HepG2 (cell line): ENCODE results near the gene PAK1IP1. TPM values are rescaled to one million over a fixed set of nuclear protein-coding genes. Genes with fewer than 3 reads are reported as not detected.

Experiments
- ATAC-seq: fragments of 200-7000 bp; cut with Tn5 transposase; 3 replicates; pipeline ENCODE4 v1.9.1; 2020; ENCODE audit warnings: mild to moderate bottlenecking, moderate library complexity
- BruUV-seq: library from RNA; stranded (reverse); fragments of 400-500 nt; replicated peaks from 2 replicates; lab custom pipeline; 2021; lab: Mats Ljungman, UMichigan
- CTCF ChIA-PET: fragments of 300-600 bp; formaldehyde crosslinking; extraction: SDS; loops from one replicate; lab custom pipeline; 2021; ENCODE audit warnings: low total read pairs, inconsistent platforms, low intra/inter-chr PET ratio; lab: Yijun Ruan, JAX
- POLR2A ChIA-PET: fragments of 350-600 bp; sonication (Branson Sonifier 250); formaldehyde crosslinking; loops from one replicate; lab custom pipeline; 2020; ENCODE audit warnings: antibody characterized with exemption, inconsistent platforms; lab: Yijun Ruan, JAX
- DNase-seq: peaks from one replicate; pipeline ENCODE4 v3.0.0-alpha.2; 2015; ENCODE audit warnings: low spot score
- FAIRE-seq: peaks from 3 replicates; lab custom pipeline; 2011; peaks lifted over from hg19 to GRCh38; lab: Jason Lieb, UNC
- H2AFZ ChIP-seq: one replicate; pipeline ENCODE4 v1.6.1; 2011; ENCODE audit warnings: low read length, inconsistent platforms
- H3K27ac ChIP-seq: fragments of 300-600 bp; 3 replicates; pipeline ENCODE4 v1.8.0; 2011; ENCODE audit warnings: mixed run types, mild to moderate bottlenecking, mixed read lengths, low read length, inconsistent platforms; ENCODE audit not compliant: insufficient read depth; ENCODE audit errors: extremely low read length
- H3K27me3 ChIP-seq, 2 experiments: fragments of 200-600 bp in 1 of 2; 2 replicates in 1 of 2; 3 replicates in 1 of 2; pipeline versions ENCODE4 v1.6.0 to v1.8.0; 2011; ENCODE audit warnings: low read length in 2 of 2, mild to moderate bottlenecking in 2 of 2, moderate library complexity in 2 of 2, inconsistent platforms in 1 of 2; ENCODE audit not compliant: insufficient read depth in 2 of 2, control insufficient read depth in 1 of 2
- H3K36me3 ChIP-seq, 2 experiments: fragments of 200-600 bp in 1 of 2; replicated peaks in 1 of 2; 2 replicates in 1 of 2; 3 replicates in 1 of 2; pipeline versions ENCODE4 v1.5.1 to v1.8.0; 2011; ENCODE audit warnings: low read length in 2 of 2, inconsistent platforms in 1 of 2; ENCODE audit not compliant: insufficient read depth in 2 of 2, control insufficient read depth in 1 of 2
- H3K4me1 ChIP-seq: 2 replicates; pipeline ENCODE4 v1.5.1; 2012; ENCODE audit warnings: low read length, inconsistent platforms; ENCODE audit not compliant: insufficient read depth
- H3K4me2 ChIP-seq: 2 replicates; pipeline ENCODE4 v1.6.0; 2011; ENCODE audit warnings: low read depth, low read length, inconsistent platforms
- H3K4me3 ChIP-seq, 3 experiments: fragments of 200-600 bp in 1 of 3; sonication (generic), shearing (Covaris generic) in 1 of 3; replicated peaks in 1 of 3; 2 replicates each; pipeline ENCODE4 v1.5.1; 2011 to 2016; ENCODE audit warnings: low read length in 3 of 3, inconsistent platforms in 2 of 3, low read depth in 2 of 3, mild to moderate bottlenecking in 2 of 3, control low read depth in 1 of 3, mixed read lengths in 1 of 3; ENCODE audit not compliant: insufficient read depth in 1 of 3
- H3K79me2 ChIP-seq: one replicate; pipeline ENCODE4 v1.6.1; 2011; ENCODE audit warnings: low read length, inconsistent platforms; ENCODE audit not compliant: insufficient read depth
- H3K9ac ChIP-seq: 2 replicates; pipeline ENCODE4 v1.6.0; 2011; ENCODE audit warnings: mild to moderate bottlenecking, low read depth, low read length, inconsistent platforms; ENCODE audit not compliant: insufficient read depth
- H3K9me3 ChIP-seq: 2 replicates; pipeline ENCODE4 v1.5.1; 2012; ENCODE audit warnings: mild to moderate bottlenecking, low read length
- H4K20me1 ChIP-seq: 2 replicates; pipeline ENCODE4 v1.6.0; 2011; ENCODE audit warnings: inconsistent platforms, mild to moderate bottlenecking, low read length, moderate library complexity; ENCODE audit not compliant: insufficient read depth
- ARID2 ChIP-seq: sonication (generic); formaldehyde crosslinking; IDR thresholded peaks from 2 replicates; pipeline ENCODE4 v1.8.1; 2022; ENCODE audit warnings: mild to moderate bottlenecking, missing genetic modification reagents, borderline replicate concordance
- FOXK1 ChIP-seq: sonication (generic); formaldehyde crosslinking; IDR thresholded peaks from 2 replicates; pipeline ENCODE4 v1.4.0; 2020; ENCODE audit warnings: low read depth, missing genetic modification reagents, borderline replicate concordance
- HOXD1 ChIP-seq: sonication (generic); formaldehyde crosslinking; IDR thresholded peaks from 2 replicates; pipeline ENCODE4 v1.5.0; 2020; ENCODE audit warnings: missing genetic modification reagents
- KAT8 ChIP-seq: IDR thresholded peaks from 2 replicates; pipeline ENCODE4 v1.6.1; 2016; ENCODE audit warnings: missing genetic modification reagents, missing compliant biosample characterization
- MEF2D ChIP-seq: sonication (generic); formaldehyde crosslinking; IDR thresholded peaks from 2 replicates; pipeline ENCODE4 v1.5.1; 2020; ENCODE audit warnings: mild to moderate bottlenecking, missing genetic modification reagents
- NONO ChIP-seq, 2 experiments: fragments of 450-650 bp in 1 of 2; sonication (generic) in 1 of 2; formaldehyde crosslinking in 1 of 2; IDR thresholded peaks in 1 of 2; conservative IDR thresholded peaks in 1 of 2; 2 replicates each; pipeline versions ENCODE4 v1.6.1 to v1.8.0; 2017 to 2022; ENCODE audit warnings: mild to moderate bottlenecking in 1 of 2, missing genetic modification reagents in 1 of 2, moderate library complexity in 1 of 2
- ONECUT2 ChIP-seq: sonication (generic); formaldehyde crosslinking; IDR thresholded peaks from 2 replicates; pipeline ENCODE4 v1.4.0; 2020; ENCODE audit warnings: missing genetic modification reagents
- PAX8 ChIP-seq: sonication (generic); formaldehyde crosslinking; IDR thresholded peaks from 2 replicates; pipeline ENCODE4 v1.8.0; 2022; ENCODE audit warnings: mild to moderate bottlenecking, missing genetic modification reagents, borderline replicate concordance
- PCBP2 ChIP-seq: fragments of 200-400 bp; formaldehyde crosslinking; optimal IDR thresholded peaks from 2 replicates; pipeline ENCODE3; 2018; ENCODE audit warnings: low read length, low read depth; ENCODE audit not compliant: poor library complexity, severe bottlenecking
- POLR2A ChIP-seq, 2 experiments: IDR thresholded peaks; 2 replicates each; pipeline ENCODE4 v1.6.1; 2011; ENCODE audit warnings: low read depth in 2 of 2, low read length in 2 of 2, mild to moderate bottlenecking in 1 of 2, moderate library complexity in 1 of 2; ENCODE audit not compliant: insufficient read depth in 1 of 2
- TGIF2 ChIP-seq: IDR thresholded peaks from 2 replicates; pipeline ENCODE4 v1.6.1; 2016; ENCODE audit warnings: control low read depth, missing compliant biosample characterization
- THAP8 ChIP-seq: sonication (generic); formaldehyde crosslinking; IDR thresholded peaks from 2 replicates; pipeline ENCODE4 v1.5.1; 2020; ENCODE audit warnings: missing genetic modification reagents, mild to moderate bottlenecking, borderline replicate concordance
- TRAFD1 ChIP-seq: sonication (generic); formaldehyde crosslinking; IDR thresholded peaks from 2 replicates; pipeline ENCODE4 v1.5.1; 2020; ENCODE audit warnings: missing genetic modification reagents, mild to moderate bottlenecking, borderline replicate concordance
- ZNF33B ChIP-seq: sonication (generic); formaldehyde crosslinking; IDR thresholded peaks from 2 replicates; pipeline ENCODE4 v1.5.1; 2020; ENCODE audit warnings: mild to moderate bottlenecking, missing genetic modification reagents
- ZNF496 ChIP-seq: sonication (generic); formaldehyde crosslinking; IDR thresholded peaks from 2 replicates; pipeline ENCODE4 v1.8.1; 2023; ENCODE audit warnings: mild to moderate bottlenecking, moderate library complexity, missing genetic modification reagents; ENCODE audit not compliant: insufficient replicate concordance
- ZNF749 ChIP-seq: sonication (generic); formaldehyde crosslinking; IDR thresholded peaks from 2 replicates; pipeline ENCODE4 v1.8.0; 2022; ENCODE audit warnings: mild to moderate bottlenecking, missing genetic modification reagents, moderate library complexity, borderline replicate concordance
- WGBS: methylation state at CpG from one replicate; pipeline ENCODE4 v1.1.6; 2017; ENCODE audit warnings: low lambda C conversion rate; 5-methylcytosine and 5-hydroxymethylcytosine counted together
- in situ Hi-C: cut with HindIII; loops from 2 replicates; pipeline ENCODE4 v1.10.0; 2017; ENCODE audit warnings: low pct_unique_long_range_greater_than_20kb; ENCODE audit not compliant: extremely low pct_ligation_motif_present
- intact Hi-C: fragments of 100-400 bp; cut with micrococcal nuclease; formaldehyde crosslinking; loops from one replicate; pipeline ENCODE4 v1.10.0; 2022; ENCODE audit not compliant: unreplicated experiment
- polyA plus RNA-seq, 8 experiments: library from polyadenylated mRNA; depleted of rRNA in 3 of 8; stranded (reverse) in 7 of 8; unstranded in 1 of 8; fragments of >200 nt; fragmentation: Illumina TruSeq in 4 of 8; extraction: Trizol in 4 of 8; gene quantifications; 2 replicates each; pipeline versions ENCODE4 v1.2.1 to v1.2.3, GENCODE V29; 2011 to 2016; ENCODE audit warnings: low read depth in 4 of 8, missing spikeins in 1 of 8, mixed read lengths in 1 of 8; ENCODE audit not compliant: insufficient read depth in 1 of 8
- total RNA-seq, 5 experiments: library from RNA; depleted of rRNA; stranded (reverse); fragments of >200 nt; fragmentation: Illumina TruSeq; extraction: Trizol; gene quantifications; 2 replicates each; pipeline ENCODE4 v1.2.3, GENCODE V29; 2016; ENCODE audit warnings: low read depth in 1 of 5
- TF ChIP-seq, protein P1 (sequence below): sonication (generic); formaldehyde crosslinking; IDR thresholded peaks from 2 replicates; pipeline ENCODE4 v1.8.0; 2022; ENCODE audit warnings: mild to moderate bottlenecking, missing genetic modification reagents, borderline replicate concordance
- TF ChIP-seq, protein P2 (sequence below): sonication (generic); formaldehyde crosslinking; conservative IDR thresholded peaks from 2 replicates; pipeline ENCODE4 v1.4.0; 2020; ENCODE audit warnings: missing genetic modification reagents
- TF ChIP-seq, protein P3 (sequence below), 2 experiments: fragments of 450-650 bp in 1 of 2; sonication (generic) in 1 of 2; formaldehyde crosslinking; IDR thresholded peaks; 2 replicates each; pipeline versions ENCODE4 v1.5.0 to v1.8.0; 2020 to 2022; ENCODE audit warnings: mild to moderate bottlenecking in 1 of 2, missing genetic modification reagents in 1 of 2

PAK1IP1 gene
- total and polyA plus RNA-seq, 2 of the 13 experiments (the other 11 are each of a cell fraction or from before 2014, with no cell fraction given) = 23.4 to 66.2 TPM

DNA sequence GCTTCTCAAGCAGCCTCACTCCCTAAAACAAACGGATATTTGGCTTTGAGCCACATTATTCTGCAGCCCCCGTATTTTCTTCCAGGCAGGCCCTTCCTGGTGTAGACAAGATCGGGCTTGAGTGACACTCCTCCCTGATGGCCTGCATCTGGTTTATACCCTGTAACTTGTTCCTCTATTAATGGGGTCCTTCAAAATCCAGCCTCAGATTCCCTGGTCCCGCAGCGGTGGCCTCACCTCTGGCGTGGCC lies 27.7 kb downstream of the PAK1IP1 start:
- H3K9ac ChIP-seq = peak overlapping the region; percentile 90
- H3K79me2 ChIP-seq = peaks cover 25% of the 10 kb centered on the region
- no peaks in the 10 kb centered on the region for H4K20me1 ChIP-seq
- peak overlapping the region; percentile 95 for H3K27ac ChIP-seq
- peaks cover 7 to 14% of the 10 kb centered on the region in 2 experiments for H3K36me3 ChIP-seq
- ChIA-PET POLR2A (interaction anchor here (0.7 to 6.6 kb wide), 18 partner anchors 11 to 479 kb away, joined by 3 to 332 read pairs (median 12); partner anchors contain the start of genes C6orf52, GCNT2, PAK1IP1 and SMIM13), CTCF (no interaction called here)
- H3K27me3 ChIP-seq = no peaks in the 10 kb centered on the region
- H3K4me2 ChIP-seq = peak overlapping the region; percentile 84
- in situ Hi-C loops (no loop called here), intact Hi-C loops (loop anchor here (1.0 to 2.0 kb wide), 3 partner anchors 70 to 344 kb away; no protein-coding TSS in a partner anchor)
- H3K9me3 ChIP-seq = peaks cover 15% of the 10 kb centered on the region
- H2AFZ ChIP-seq = peak overlapping the region; percentile 49
- no TSS peak for BruUV-seq
- peak overlapping the region; percentile 46 to 78 (median 49); a peak in 5 of 6 replicates for H3K4me3 ChIP-seq
- DNase-seq (no peak), ATAC-seq (no peak), FAIRE-seq (no peak)
- WGBS = 2% methylated on average over 6 of the region's 6 CpGs
- H3K4me1 ChIP-seq = peaks cover 34% of the 10 kb centered on the region
- TF ChIP-seq, protein P1, sequence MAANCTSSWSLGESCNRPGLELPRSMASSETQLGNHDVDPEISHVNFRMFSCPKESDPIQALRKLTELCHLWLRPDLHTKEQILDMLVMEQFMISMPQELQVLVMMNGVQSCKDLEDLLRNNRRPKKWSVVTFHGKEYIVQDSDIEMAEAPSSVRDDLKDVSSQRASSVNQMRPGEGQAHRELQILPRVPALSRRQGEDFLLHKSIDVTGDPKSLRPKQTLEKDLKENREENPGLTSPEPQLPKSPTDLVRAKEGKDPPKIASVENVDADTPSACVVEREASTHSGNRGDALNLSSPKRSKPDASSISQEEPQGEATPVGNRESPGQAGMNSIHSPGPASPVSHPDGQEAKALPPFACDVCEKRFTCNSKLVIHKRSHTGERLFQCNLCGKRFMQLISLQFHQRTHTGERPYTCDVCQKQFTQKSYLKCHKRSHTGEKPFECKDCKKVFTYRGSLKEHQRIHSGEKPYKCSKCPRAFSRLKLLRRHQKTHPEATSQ (CRISPR knock-in tag) = no peak; the same call in 1 of the 2 replicates
- TF ChIP-seq TRAFD1 (CRISPR knock-in tag) (no peak), PCBP2 (peak; percentile 17), ZNF749 (CRISPR knock-in tag) (no peak), ARID2 (CRISPR knock-in tag) (no peak), POLR2A (IDR thresholded peaks at IDR 0.05; ENCODE audit: insufficient read depth in 1 of 2, low read depth in 2 of 2, low read length in 2 of 2) (peak in 1 of 2 experiments; percentile 17; a peak in 1 of 4 replicates), KAT8 (no peak), ZNF33B (CRISPR knock-in tag) (peak; percentile 9; the same call in 1 of the 2 replicates), HOXD1 (CRISPR knock-in tag) (no peak), PAX8 (CRISPR knock-in tag) (peak; percentile 29; the same call in 1 of the 2 replicates), ONECUT2 (CRISPR knock-in tag) (0 out of 2 replicates have a peak, but pooled peaks have one; percentile 6), ZNF496 (no peak), TGIF2 (CRISPR knock-in tag) (no peak), MEF2D (CRISPR knock-in tag) (no peak), THAP8 (0 out of 2 replicates have a peak, but pooled peaks have one; percentile 55), NONO (IDR thresholded peaks at IDR 0.05) (no peak), NONO (CRISPR knock-in tag; conservative IDR thresholded peaks at IDR 0.05) (no peak), FOXK1 (CRISPR knock-in tag) (no peak)
- TF ChIP-seq, protein P2, sequence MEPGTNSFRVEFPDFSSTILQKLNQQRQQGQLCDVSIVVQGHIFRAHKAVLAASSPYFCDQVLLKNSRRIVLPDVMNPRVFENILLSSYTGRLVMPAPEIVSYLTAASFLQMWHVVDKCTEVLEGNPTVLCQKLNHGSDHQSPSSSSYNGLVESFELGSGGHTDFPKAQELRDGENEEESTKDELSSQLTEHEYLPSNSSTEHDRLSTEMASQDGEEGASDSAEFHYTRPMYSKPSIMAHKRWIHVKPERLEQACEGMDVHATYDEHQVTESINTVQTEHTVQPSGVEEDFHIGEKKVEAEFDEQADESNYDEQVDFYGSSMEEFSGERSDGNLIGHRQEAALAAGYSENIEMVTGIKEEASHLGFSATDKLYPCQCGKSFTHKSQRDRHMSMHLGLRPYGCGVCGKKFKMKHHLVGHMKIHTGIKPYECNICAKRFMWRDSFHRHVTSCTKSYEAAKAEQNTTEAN (CRISPR knock-in tag) = no peak
- TF ChIP-seq, protein P3, sequence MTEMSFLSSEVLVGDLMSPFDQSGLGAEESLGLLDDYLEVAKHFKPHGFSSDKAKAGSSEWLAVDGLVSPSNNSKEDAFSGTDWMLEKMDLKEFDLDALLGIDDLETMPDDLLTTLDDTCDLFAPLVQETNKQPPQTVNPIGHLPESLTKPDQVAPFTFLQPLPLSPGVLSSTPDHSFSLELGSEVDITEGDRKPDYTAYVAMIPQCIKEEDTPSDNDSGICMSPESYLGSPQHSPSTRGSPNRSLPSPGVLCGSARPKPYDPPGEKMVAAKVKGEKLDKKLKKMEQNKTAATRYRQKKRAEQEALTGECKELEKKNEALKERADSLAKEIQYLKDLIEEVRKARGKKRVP (CRISPR knock-in tag; IDR thresholded peaks at IDR 0.05) = peak in 1 of 2 experiments; percentile 6; a peak in 1 of 4 replicates
